Memory B cell (primary cell): ENCODE data around the gene MRPS7.

Experiments used
- ATAC-seq: fragments of 150-1000 bp; cut with Tn5 transposase; 2 replicates; pipeline ENCODE4 v1.10.0; 2021; ENCODE audit warnings: low read depth, mild to moderate bottlenecking, moderate library complexity
- DNase-seq, 2 donors: peaks; one replicate each; pipeline ENCODE4 v3.0.0; 2022; ENCODE audit warnings: low spot score in 2 of 2
- H3K27ac Mint-ChIP-seq: one replicate; pipeline ENCODE4 v1.8.0; 2022; ENCODE audit warnings: mild to moderate bottlenecking, moderate library complexity, mixed read lengths
- H3K27me3 Mint-ChIP-seq: one replicate; pipeline ENCODE4 v1.8.0; 2022; ENCODE audit warnings: mixed read lengths
- H3K36me3 Mint-ChIP-seq: one replicate; pipeline ENCODE4 v1.8.0; 2022; ENCODE audit warnings: mild to moderate bottlenecking, mixed read lengths
- H3K4me1 Mint-ChIP-seq: one replicate; pipeline ENCODE4 v1.8.0; 2022; ENCODE audit warnings: mixed read lengths
- H3K4me3 Mint-ChIP-seq: one replicate; pipeline ENCODE4 v1.8.0; 2022; ENCODE audit warnings: mild to moderate bottlenecking, moderate library complexity, mixed read lengths
- H3K9me3 Mint-ChIP-seq: one replicate; pipeline ENCODE4 v1.8.0; 2022; ENCODE audit warnings: mixed read lengths

The MRPS7 gene

GRCh38 chr17:75239214-75239613 lies 22.5 kb upstream of the MRPS7 start:
- H3K4me1 Mint-ChIP-seq: peaks cover 33% of the 10 kb centered on the region
- no peak overlapping the region for H3K4me3 Mint-ChIP-seq
- no peak for DNase-seq
- H3K27me3 Mint-ChIP-seq: no peaks in the 10 kb centered on the region
- peaks cover 29% of the 10 kb centered on the region for H3K36me3 Mint-ChIP-seq
- no peak for ATAC-seq
- no peaks in the 10 kb centered on the region for H3K9me3 Mint-ChIP-seq
- peak overlapping the region; percentile 86 for H3K27ac Mint-ChIP-seq

- DNase-seq: no peak
- H3K9me3 Mint-ChIP-seq: no peaks in the 10 kb centered on the region
- H3K36me3 Mint-ChIP-seq: peaks cover 24% of the 10 kb centered on the region
- H3K27ac Mint-ChIP-seq: peak overlapping the region; percentile 97
- ATAC-seq: no peak
- no peaks in the 10 kb centered on the region for H3K27me3 Mint-ChIP-seq
- H3K4me1 Mint-ChIP-seq: peaks cover 38% of the 10 kb centered on the region
- no peak overlapping the region for H3K4me3 Mint-ChIP-seq
Measured at GRCh38 chr17:75239778-75240393, 21.8 kb upstream of the MRPS7 start.

GRCh38 chr17:75240394-75241142 lies 21.1 kb upstream of the MRPS7 start:
- Mint-ChIP-seq H3K36me3 (peaks cover 22% of the 10 kb centered on the region), H3K4me3 (peak overlapping the region; percentile 41), H3K9me3 (no peaks in the 10 kb centered on the region), H3K4me1 (peaks cover 39% of the 10 kb centered on the region), H3K27me3 (no peaks in the 10 kb centered on the region), H3K27ac (peak overlapping the region; percentile 97)
- DNase-seq (peak in 1 of 2 donors; percentile 34), ATAC-seq (no peak)

GRCh38 chr17:75241143-75241430 lies 20.6 kb upstream of the MRPS7 start:
- Mint-ChIP-seq H3K4me3 (no peak overlapping the region), H3K27ac (peak overlapping the region; percentile 97), H3K4me1 (peaks cover 44% of the 10 kb centered on the region), H3K9me3 (no peaks in the 10 kb centered on the region), H3K27me3 (no peaks in the 10 kb centered on the region), H3K36me3 (peaks cover 20% of the 10 kb centered on the region)
- DNase-seq: no peak
- no peak for ATAC-seq

- peak overlapping the region; percentile 97 for H3K27ac Mint-ChIP-seq
- peaks cover 22% of the 10 kb centered on the region for H3K36me3 Mint-ChIP-seq
- H3K27me3 Mint-ChIP-seq: no peaks in the 10 kb centered on the region
- peaks cover 45% of the 10 kb centered on the region for H3K4me1 Mint-ChIP-seq
- no peaks in the 10 kb centered on the region for H3K9me3 Mint-ChIP-seq
- ATAC-seq: no peak
- H3K4me3 Mint-ChIP-seq: peak overlapping the region; percentile 47
- no peak for DNase-seq
Measured at GRCh38 chr17:75241502-75241901, 20.2 kb upstream of the MRPS7 start.

- peaks cover 19% of the 10 kb centered on the region for H3K36me3 Mint-ChIP-seq
- peak overlapping the region; percentile 47 for H3K4me3 Mint-ChIP-seq
- peak overlapping the region; percentile 97 for H3K27ac Mint-ChIP-seq
- H3K4me1 Mint-ChIP-seq: peaks cover 45% of the 10 kb centered on the region
- H3K9me3 Mint-ChIP-seq: no peaks in the 10 kb centered on the region
- peak in 1 of 2 donors; percentile 50 for DNase-seq
- peak; percentile 10 for ATAC-seq
- H3K27me3 Mint-ChIP-seq: no peaks in the 10 kb centered on the region
Measured at GRCh38 chr17:75241996-75242460, 19.7 kb upstream of the MRPS7 start.

GRCh38 chr17:75242461-75243042 lies 19.1 kb upstream of the MRPS7 start:
- ATAC-seq (peak; percentile 78), DNase-seq (peak; percentile 59 to 72)
- Mint-ChIP-seq H3K27ac (peak overlapping the region; percentile 97), H3K36me3 (peaks cover 19% of the 10 kb centered on the region), H3K4me1 (peaks cover 45% of the 10 kb centered on the region), H3K27me3 (no peaks in the 10 kb centered on the region), H3K9me3 (no peaks in the 10 kb centered on the region), H3K4me3 (peak overlapping the region; percentile 42)

GRCh38 chr17:75244133-75244866 lies 17.4 kb upstream of the MRPS7 start:
- Mint-ChIP-seq H3K27ac (peak overlapping the region; percentile 97), H3K4me1 (peaks cover 41% of the 10 kb centered on the region), H3K9me3 (no peaks in the 10 kb centered on the region), H3K4me3 (peak overlapping the region; percentile 74), H3K27me3 (no peaks in the 10 kb centered on the region), H3K36me3 (peaks cover 15% of the 10 kb centered on the region)
- ATAC-seq: peak; percentile 63
- peak; percentile 47 to 69 for DNase-seq

GRCh38 chr17:75245011-75245410 lies 16.7 kb upstream of the MRPS7 start:
- Mint-ChIP-seq H3K9me3 (no peaks in the 10 kb centered on the region), H3K4me1 (peaks cover 46% of the 10 kb centered on the region), H3K27me3 (no peaks in the 10 kb centered on the region), H3K36me3 (peaks cover 15% of the 10 kb centered on the region), H3K4me3 (peak overlapping the region; percentile 74), H3K27ac (peak overlapping the region; percentile 97)
- ATAC-seq: no peak
- DNase-seq: no peak

- H3K36me3 Mint-ChIP-seq: peaks cover 11% of the 10 kb centered on the region
Measured at GRCh38 chr17:75246404-75246803, 15.3 kb upstream of the MRPS7 start.

GRCh38 chr17:75249564-75249963 lies 12.1 kb upstream of the MRPS7 start:
- peaks cover 44% of the 10 kb centered on the region for H3K4me1 Mint-ChIP-seq

More at GRCh38 chr17:75246404-75246803, 15.3 kb upstream of the MRPS7 start:
- no peak overlapping the region for H3K4me3 Mint-ChIP-seq
- no peaks in the 10 kb centered on the region for H3K9me3 Mint-ChIP-seq
- H3K27ac Mint-ChIP-seq: peak overlapping the region; percentile 97
- H3K4me1 Mint-ChIP-seq: peaks cover 47% of the 10 kb centered on the region
- no peaks in the 10 kb centered on the region for H3K27me3 Mint-ChIP-seq
- ATAC-seq: no peak
- DNase-seq: no peak

GRCh38 chr17:75250009-75250471 lies 11.6 kb upstream of the MRPS7 start:
- Mint-ChIP-seq H3K9me3 (no peaks in the 10 kb centered on the region), H3K27ac (peak overlapping the region; percentile 91), H3K27me3 (no peaks in the 10 kb centered on the region), H3K4me3 (peak overlapping the region; percentile 75), H3K36me3 (peaks cover 3% of the 10 kb centered on the region), H3K4me1 (peaks cover 42% of the 10 kb centered on the region)
- ATAC-seq (peak; percentile 72), DNase-seq (no peak)

More at GRCh38 chr17:75249564-75249963, 12.1 kb upstream of the MRPS7 start:
- H3K9me3 Mint-ChIP-seq: no peaks in the 10 kb centered on the region
- peak overlapping the region; percentile 75 for H3K4me3 Mint-ChIP-seq
- DNase-seq (no peak), ATAC-seq (no peak)
- H3K36me3 Mint-ChIP-seq: peaks cover 3% of the 10 kb centered on the region
- H3K27me3 Mint-ChIP-seq: no peaks in the 10 kb centered on the region
- peak overlapping the region; percentile 91 for H3K27ac Mint-ChIP-seq

- peak overlapping the region; percentile 54 for H3K27ac Mint-ChIP-seq
- ATAC-seq: no peak
- DNase-seq: no peak
- H3K4me1 Mint-ChIP-seq: peaks cover 49% of the 10 kb centered on the region
- H3K4me3 Mint-ChIP-seq: peak overlapping the region; percentile 37
- no peaks in the 10 kb centered on the region for H3K27me3 Mint-ChIP-seq
- no peaks in the 10 kb centered on the region for H3K36me3 Mint-ChIP-seq
- H3K9me3 Mint-ChIP-seq: no peaks in the 10 kb centered on the region
Measured at GRCh38 chr17:75252039-75252816, 9.5 kb upstream of the MRPS7 start.
